GM12878 (cell line): ENCODE data around the gene RPL22. TPM values are rescaled to one million over a fixed set of nuclear protein-coding genes. Genes with fewer than 3 reads are reported as not detected.

ENCODE experiments used
- ATAC-seq: fragments of 200-7000 bp; cut with Tn5 transposase; 3 replicates; pipeline ENCODE4 v1.9.1; 2020; ENCODE audit warnings: mild to moderate bottlenecking, moderate library complexity
- BruUV-seq: library from RNA; stranded (reverse); fragments of 400-500 nt; replicated peaks from 2 replicates; lab custom pipeline; 2021; lab: Mats Ljungman, UMichigan
- CTCF ChIA-PET: fragments of 300-600 bp; sonication (Branson Sonifier 250); formaldehyde crosslinking; extraction: SDS; loops from one replicate; lab custom pipeline; 2021; ENCODE audit warnings: inconsistent platforms; lab: Yijun Ruan, JAX
- POLR2A ChIA-PET: fragments of 350-600 bp; formaldehyde crosslinking; extraction: SDS; loops from one replicate; lab custom pipeline; 2021; ENCODE audit warnings: inconsistent platforms; lab: Charles Lee
- RAD21 ChIA-PET: fragments of 300-600 bp; sonication (Branson Sonifier 250); formaldehyde crosslinking; loops from one replicate; lab custom pipeline; 2023; ENCODE audit warnings: antibody characterized with exemption; ENCODE audit not compliant: unreplicated experiment; lab: Charles Lee
- SMC1A ChIA-PET: fragments of 300-600 bp; sonication (Branson Sonifier 250); formaldehyde crosslinking; loops from one replicate; lab custom pipeline; 2023; ENCODE audit not compliant: unreplicated experiment, uncharacterized antibody; lab: Charles Lee
- DNase-seq: peaks from one replicate; pipeline ENCODE4 v3.0.0-alpha.2; 2011; ENCODE audit warnings: low read depth, low spot score
- FAIRE-seq: peaks from 3 replicates; lab custom pipeline; 2011; peaks lifted over from hg19 to GRCh38; lab: Jason Lieb, UNC
- H2AFZ ChIP-seq: 2 replicates; pipeline ENCODE4 v1.6.0; 2011; ENCODE audit warnings: low read depth, low read length, control low read depth; ENCODE audit not compliant: control insufficient read depth
- H3K27ac ChIP-seq: 2 replicates; pipeline ENCODE4 v1.5.1; 2011; ENCODE audit warnings: control low read depth; ENCODE audit not compliant: control insufficient read depth, insufficient read depth
- H3K27me3 ChIP-seq, 2 experiments: replicated peaks in 1 of 2; 2 replicates each; pipeline versions ENCODE4 v1.6.0 to v1.6.1; 2011; ENCODE audit warnings: low read length in 1 of 2; ENCODE audit not compliant: control insufficient read depth in 2 of 2, insufficient read depth in 2 of 2
- H3K36me3 ChIP-seq, 2 experiments: 2 replicates each; pipeline ENCODE4 v1.5.1; 2011; ENCODE audit warnings: low read length in 1 of 2; ENCODE audit not compliant: control insufficient read depth in 2 of 2, insufficient read depth in 2 of 2
- H3K4me1 ChIP-seq: 2 replicates; pipeline ENCODE4 v1.6.1; 2011; ENCODE audit warnings: mild to moderate bottlenecking, low read length, moderate library complexity, mixed read lengths; ENCODE audit not compliant: control insufficient read depth, insufficient read depth
- H3K4me2 ChIP-seq: 2 replicates; pipeline ENCODE4 v1.6.0; 2011; ENCODE audit warnings: control low read depth; ENCODE audit not compliant: control insufficient read depth, insufficient read depth
- H3K4me3 ChIP-seq: fragments of 200-600 bp; sonication (generic); 2 replicates; pipeline ENCODE4 v1.5.1; 2016
- H3K79me2 ChIP-seq: 2 replicates; pipeline ENCODE4 v1.6.0; 2011; ENCODE audit warnings: low read length; ENCODE audit not compliant: control insufficient read depth, insufficient read depth
- H3K9ac ChIP-seq: 2 replicates; pipeline ENCODE4 v1.8.0; 2011; ENCODE audit warnings: low read length, control low read depth, mixed read lengths; ENCODE audit not compliant: control insufficient read depth, insufficient read depth
- H3K9me3 ChIP-seq: replicated peaks from 3 replicates; pipeline ENCODE4 v1.5.1; 2011; ENCODE audit warnings: mild to moderate bottlenecking, low read length; ENCODE audit not compliant: control insufficient read depth, insufficient read depth
- H4K20me1 ChIP-seq: 2 replicates; pipeline ENCODE4 v1.6.0; 2011; ENCODE audit not compliant: control insufficient read depth, insufficient read depth
- CTCF ChIP-seq, 3 experiments: IDR thresholded peaks in 2 of 3; conservative IDR thresholded peaks in 1 of 3; 2 replicates each; pipeline ENCODE4 v1.5.1; 2011; ENCODE audit warnings: low read depth in 3 of 3, low read length in 3 of 3, mild to moderate bottlenecking in 3 of 3, control low read depth in 2 of 3, moderate library complexity in 2 of 3, inconsistent platforms in 1 of 3, mixed read lengths in 1 of 3; ENCODE audit not compliant: control insufficient read depth in 2 of 3, insufficient read depth in 1 of 3; ENCODE audit errors: extremely low read depth in 1 of 3
- IRF3 ChIP-seq: fragments of 450-650 bp; IDR thresholded peaks from 2 replicates; pipeline ENCODE4 v1.6.1; 2014; ENCODE audit warnings: mild to moderate bottlenecking
- IRF4 ChIP-seq: IDR thresholded peaks from 2 replicates; pipeline ENCODE4 v1.6.1; 2011; ENCODE audit warnings: low read depth, low read length
- LARP7 ChIP-seq: fragments of 450-650 bp; IDR thresholded peaks from 2 replicates; pipeline ENCODE4 v1.6.1; 2017; ENCODE audit warnings: mild to moderate bottlenecking
- MEF2A ChIP-seq: IDR thresholded peaks from 2 replicates; pipeline ENCODE4 v1.6.1; 2011; ENCODE audit warnings: low read depth, mild to moderate bottlenecking, low read length, moderate library complexity; ENCODE audit not compliant: insufficient read depth
- MYC ChIP-seq: IDR thresholded peaks from 2 replicates; pipeline ENCODE4 v1.6.1; 2011; ENCODE audit warnings: mild to moderate bottlenecking, low read length, moderate library complexity, inconsistent platforms; ENCODE audit not compliant: insufficient read depth, insufficient replicate concordance, insufficient read length, severe bottlenecking
- NFIC ChIP-seq: IDR thresholded peaks from 2 replicates; pipeline ENCODE4 v1.6.1; 2012; ENCODE audit warnings: low read depth, mild to moderate bottlenecking, inconsistent platforms, low read length, moderate library complexity
- RAD21 ChIP-seq: IDR thresholded peaks from 2 replicates; pipeline ENCODE4 v1.6.1; 2011; ENCODE audit warnings: mild to moderate bottlenecking, low read depth, low read length, moderate library complexity; ENCODE audit not compliant: insufficient read depth
- SMC3 ChIP-seq: IDR thresholded peaks from 2 replicates; pipeline ENCODE4 v1.6.1; 2011; ENCODE audit warnings: low read length, improper control_type of control experiment, borderline replicate concordance
- SPI1 ChIP-seq: IDR thresholded peaks from 2 replicates; pipeline ENCODE4 v1.6.1; 2011; ENCODE audit warnings: low read depth, mild to moderate bottlenecking, low read length, moderate library complexity, borderline replicate concordance; ENCODE audit not compliant: insufficient read depth
- TAF1 ChIP-seq: IDR thresholded peaks from 2 replicates; pipeline ENCODE4 v1.6.1; 2011; ENCODE audit warnings: mild to moderate bottlenecking, low read depth, low read length, borderline replicate concordance
- WGBS: methylation state at CpG from one replicate; pipeline ENCODE4 v1.1.6; 2016; ENCODE audit warnings: low lambda C conversion rate; ENCODE audit not compliant: insufficient replicate concordance, insufficient coverage; ENCODE audit errors: missing lambda C conversion rate; 5-methylcytosine and 5-hydroxymethylcytosine counted together
- in situ Hi-C: fragments of 300-500 bp; cut with MboI; formaldehyde crosslinking; loops from 9 replicates; pipeline ENCODE4 v1.14.3; 2018; ENCODE audit warnings: mixed read lengths
- intact Hi-C: fragments of 100-400 bp; cut with micrococcal nuclease; formaldehyde crosslinking; loops from one replicate; pipeline ENCODE4 v1.14.2; 2022; ENCODE audit not compliant: unreplicated experiment
- polyA plus RNA-seq, 11 experiments: library from polyadenylated mRNA; depleted of rRNA in 4 of 11; unstranded in 6 of 11; stranded (reverse) in 5 of 11; fragments of >200 nt; fragmentation: Nextera tagmentation in 4 of 11; fragmentation: Illumina TruSeq in 1 of 11; extraction: Ambion mirVana in 4 of 11; extraction: Trizol in 1 of 11; gene quantifications; 1 replicate in 1 of 11; 2 replicates in 10 of 11; pipeline versions ENCODE4 v1.2.1 to v1.2.3, GENCODE V29; 2011 to 2016; ENCODE audit warnings: inconsistent platforms in 2 of 11, missing spikeins in 2 of 11, low read depth in 1 of 11
- total RNA-seq, 4 experiments: library from RNA; depleted of rRNA in 3 of 4; stranded (reverse); fragments of >200 nt in 3 of 4; fragmentation: Illumina TruSeq in 1 of 4; extraction: Trizol in 1 of 4; gene quantifications; 2 replicates each; pipeline versions ENCODE4 v1.2.1 to v1.2.3, GENCODE V29; 2013 to 2021
- TF ChIP-seq, protein P1 (sequence below): IDR thresholded peaks from 2 replicates; pipeline ENCODE4 v1.6.1; 2011; ENCODE audit warnings: borderline replicate concordance, low read depth, mild to moderate bottlenecking, moderate library complexity, low read length; ENCODE audit not compliant: insufficient read depth, poor library complexity, severe bottlenecking

RPL22 gene
- total and polyA plus RNA-seq, 10 of the 15 experiments (the other 5 are each of a cell fraction or from before 2014, with no cell fraction given) = 191 to 560 (median 430) TPM

DNA sequence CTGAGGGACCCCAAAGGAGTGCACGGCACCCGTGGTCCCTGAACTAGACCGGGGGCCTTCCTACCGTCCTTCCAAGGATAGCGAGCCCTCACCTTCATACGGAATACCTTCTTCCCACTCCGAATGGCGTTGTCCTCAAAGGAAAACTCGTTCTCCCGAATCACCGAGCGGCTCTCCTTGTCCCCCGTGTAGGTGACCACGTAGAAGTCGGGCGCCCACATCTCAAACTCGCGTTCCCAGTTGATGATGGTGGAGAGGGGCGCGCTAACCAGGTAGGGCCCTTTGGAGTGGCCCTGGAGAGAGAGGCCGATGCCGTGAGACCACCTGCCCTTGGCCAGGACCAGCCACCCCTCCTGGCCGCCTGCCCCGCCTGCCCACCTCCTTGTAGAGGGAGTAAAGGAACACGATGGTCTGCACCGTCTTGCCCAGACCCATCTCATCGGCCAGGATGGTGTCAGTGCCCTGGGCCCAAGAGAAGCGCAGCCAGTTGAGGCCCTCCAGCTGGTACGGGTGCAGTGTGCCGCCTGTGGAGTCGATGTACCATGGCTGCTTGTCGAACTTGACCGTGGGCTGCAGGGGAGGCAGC is 57.3 kb downstream of the RPL22 start:
- DNase-seq = no peak
- in situ Hi-C loops = no loop called here
- Histone ChIP-seq H3K79me2 (no peaks in the 10 kb centered on the region), H3K27me3 (no peaks in the 10 kb centered on the region; a peak in 1 of 4 replicates), H4K20me1 (no peaks in the 10 kb centered on the region), H3K9me3 (no peaks in the 10 kb centered on the region), H3K4me2 (no peak overlapping the region), H3K4me1 (no peaks in the 10 kb centered on the region), H3K9ac (no peak overlapping the region), H2AFZ (no peak overlapping the region)
- SMC1A ChIA-PET = no interaction called here
- CTCF ChIA-PET = no interaction called here
- POLR2A ChIA-PET = no interaction called here
- no peak for TF ChIP-seq TAF1
- TF ChIP-seq LARP7 = no peak
- TF ChIP-seq IRF3 = no peak
- no peak for TF ChIP-seq SPI1
- TF ChIP-seq, all 136 proteins: peak for 0
- no peak overlapping the region for H3K27ac ChIP-seq
- no peak for ATAC-seq
- H3K4me3 ChIP-seq = no peak overlapping the region
- no peak for FAIRE-seq
- RAD21 ChIA-PET = no interaction called here
- H3K36me3 ChIP-seq = no peaks in the 10 kb centered on the region
- no TSS peak for BruUV-seq
- intact Hi-C loops = no loop called here
- WGBS = 57% methylated on average over 31 of the region's 33 CpGs

DNA sequence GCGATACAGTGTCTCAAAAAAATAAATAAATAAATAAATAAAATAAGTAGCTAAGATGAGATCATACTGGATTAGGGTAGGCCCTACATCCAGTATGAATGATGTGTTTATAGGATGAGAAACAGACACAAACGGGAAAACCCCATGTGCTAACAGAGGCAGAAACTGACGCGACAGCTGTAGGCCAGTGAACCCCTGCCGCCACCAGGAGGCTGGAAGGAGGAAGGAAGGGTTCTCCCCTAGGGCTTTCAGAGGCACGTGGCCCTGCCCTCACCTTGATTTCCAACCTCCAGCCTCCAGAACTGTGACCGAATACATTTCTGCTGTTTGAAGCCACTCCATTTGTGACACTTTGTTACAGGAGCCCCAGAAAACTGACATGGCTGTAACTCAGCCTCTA is 57.8 kb downstream of the RPL22 start:
- no peak overlapping the region for H3K9ac ChIP-seq
- no peaks in the 10 kb centered on the region for H4K20me1 ChIP-seq
- POLR2A ChIA-PET = no interaction called here
- ATAC-seq = peak; percentile 85
- intact Hi-C loops (no loop called here), in situ Hi-C loops (no loop called here)
- H3K27ac ChIP-seq = no peak overlapping the region
- 18% methylated on average over 7 of the region's 7 CpGs for WGBS
- no peaks in the 10 kb centered on the region for H3K4me1 ChIP-seq
- H3K27me3 ChIP-seq = no peaks in the 10 kb centered on the region; a peak in 1 of 4 replicates
- RAD21 ChIA-PET = no interaction called here
- H3K79me2 ChIP-seq = no peaks in the 10 kb centered on the region
- no peak overlapping the region for H3K4me3 ChIP-seq
- no peak overlapping the region for H2AFZ ChIP-seq
- H3K36me3 ChIP-seq = no peaks in the 10 kb centered on the region
- DNase-seq = no peak
- BruUV-seq = no TSS peak
- no peak overlapping the region for H3K4me2 ChIP-seq
- H3K9me3 ChIP-seq = no peaks in the 10 kb centered on the region
- FAIRE-seq = peak; percentile 27
- SMC1A ChIA-PET = no interaction called here
- CTCF ChIA-PET = interaction anchor here (1.5 kb wide), 1 partner anchor 28 kb away, joined by 4 read pairs; no protein-coding TSS in a partner anchor
- no peak for TF ChIP-seq MEF2A
- TF ChIP-seq MYC = no peak
- TF ChIP-seq, protein P1, sequence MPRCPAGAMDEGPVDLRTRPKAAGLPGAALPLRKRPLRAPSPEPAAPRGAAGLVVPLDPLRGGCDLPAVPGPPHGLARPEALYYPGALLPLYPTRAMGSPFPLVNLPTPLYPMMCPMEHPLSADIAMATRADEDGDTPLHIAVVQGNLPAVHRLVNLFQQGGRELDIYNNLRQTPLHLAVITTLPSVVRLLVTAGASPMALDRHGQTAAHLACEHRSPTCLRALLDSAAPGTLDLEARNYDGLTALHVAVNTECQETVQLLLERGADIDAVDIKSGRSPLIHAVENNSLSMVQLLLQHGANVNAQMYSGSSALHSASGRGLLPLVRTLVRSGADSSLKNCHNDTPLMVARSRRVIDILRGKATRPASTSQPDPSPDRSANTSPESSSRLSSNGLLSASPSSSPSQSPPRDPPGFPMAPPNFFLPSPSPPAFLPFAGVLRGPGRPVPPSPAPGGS = no peak
- TF ChIP-seq RAD21 = peak; percentile 36; the same call in 1 of the 2 replicates
- TF ChIP-seq CTCF (IDR thresholded peaks at IDR 0.05 in 2 of 3, conservative IDR thresholded peaks at IDR 0.05 in 1 of 3; ENCODE audit: control insufficient read depth in 2 of 3, extremely low read depth in 1 of 3, insufficient read depth in 1 of 3, low read depth in 3 of 3, low read length in 3 of 3) = peak; percentile 29 to 53 (median 39); a peak in 3 of 6 replicates
- TF ChIP-seq NFIC = no peak
- no peak for TF ChIP-seq IRF4
- peak; percentile 10; the same call in 1 of the 2 replicates for TF ChIP-seq SMC3
